Stimulated activated CD4-positive, alpha-beta T cell treated with anti-CD3 and anti-CD28 coated beads, Interleukin-1b, Interleukin-23, amount 100 ng/mL, for 48 hours (primary cell): ENCODE measurements around the gene TMEM248.
"Not testable (repeated sequence)": the region's sequence is repeated elsewhere in the genome, so short reads cannot be mapped to it uniquely, and the experiment has no call there.

Experiments used
- DNase-seq: peaks from one replicate; pipeline ENCODE4 v3.0.0-alpha.2; 2020

Gene TMEM248

DNA sequence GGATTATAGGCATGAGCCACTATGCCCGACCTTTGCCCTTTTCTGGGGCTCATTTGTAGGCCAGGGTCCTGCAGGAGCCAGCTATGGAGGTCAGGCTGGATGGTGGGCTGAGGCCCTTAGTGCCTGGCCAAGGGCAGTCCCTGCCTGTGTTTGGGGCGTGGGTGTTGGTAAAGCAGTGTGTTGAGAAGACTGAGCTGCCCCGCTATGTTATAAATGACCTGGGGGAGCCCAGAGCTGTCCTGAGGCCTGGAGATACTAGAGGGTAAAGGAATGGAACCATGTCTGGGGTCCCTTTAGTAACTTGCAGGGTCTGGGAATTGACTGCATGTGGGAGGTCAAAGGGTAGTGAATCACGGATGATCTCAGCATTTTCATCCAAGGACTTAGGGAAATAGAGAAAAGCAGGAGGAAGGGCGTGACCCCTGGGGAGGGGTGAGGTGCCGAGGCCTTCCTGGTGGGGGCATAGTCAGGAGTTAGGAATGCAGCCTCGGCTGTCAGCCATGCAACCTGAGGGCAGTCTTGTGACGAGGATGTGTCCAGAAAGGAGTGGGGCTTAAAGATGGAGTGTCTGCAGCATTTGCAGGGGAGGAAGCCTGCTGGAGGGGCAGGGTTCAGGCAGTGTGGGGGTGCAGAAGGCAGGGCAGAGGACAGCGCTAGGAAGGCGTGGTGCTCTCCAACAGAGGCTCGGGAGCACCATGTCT is 31.5 kb downstream of the TMEM248 start:
- DNase-seq, result no peak

DNA sequence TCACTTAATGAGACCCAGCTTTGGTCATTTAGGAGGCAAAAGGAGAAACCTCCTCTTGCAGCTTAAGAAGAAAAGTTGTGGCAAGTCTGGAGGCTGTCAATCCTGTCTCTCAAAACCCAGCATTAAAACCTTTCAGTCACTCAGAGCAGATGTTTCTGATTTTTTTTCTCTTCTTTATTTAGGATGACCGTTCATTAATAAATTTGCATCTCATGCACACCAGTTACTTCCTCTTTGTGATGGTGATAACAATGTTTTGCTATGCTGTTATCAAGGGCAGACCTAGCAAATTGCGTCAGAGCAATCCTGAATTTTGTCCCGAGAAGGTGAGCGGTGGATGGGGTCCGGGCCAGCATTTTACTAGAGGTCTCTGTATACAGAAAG is 32.0 kb downstream of the TMEM248 start:
- DNase-seq, result no peak

GRCh38 chr7:66957595-66958290 is 36.7 kb downstream of the TMEM248 start:
- no peak for DNase-seq

- no peak for DNase-seq
Measured at GRCh38 chr7:66958538-66959350, 37.7 kb downstream of the TMEM248 start.

DNA sequence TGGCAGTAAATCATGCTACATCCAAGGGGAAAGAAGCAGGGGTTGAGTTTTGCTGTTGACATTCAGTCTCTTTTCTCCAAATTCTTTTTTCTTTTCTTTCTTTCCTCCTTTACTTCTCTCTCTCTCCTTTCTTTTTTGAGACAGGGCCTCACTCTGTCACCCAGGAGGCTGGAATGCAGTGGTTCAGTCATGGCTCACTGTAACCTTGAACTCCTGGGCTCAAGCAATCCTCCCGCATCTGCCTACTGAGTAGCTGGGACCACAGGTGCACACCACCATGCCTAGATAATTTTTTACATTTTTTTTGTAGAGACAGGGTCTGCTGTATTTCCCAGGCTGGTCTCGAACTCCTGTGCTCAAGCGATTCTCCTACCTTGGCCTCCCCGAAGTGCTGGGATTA is 39.2 kb downstream of the TMEM248 start:
- no peak for DNase-seq

GRCh38 chr7:66961096-66961495 is 40.1 kb downstream of the TMEM248 start:
- DNase-seq, result no peak

- no peak for DNase-seq
Measured at GRCh38 chr7:66964411-66964810, 43.4 kb downstream of the TMEM248 start.

DNA sequence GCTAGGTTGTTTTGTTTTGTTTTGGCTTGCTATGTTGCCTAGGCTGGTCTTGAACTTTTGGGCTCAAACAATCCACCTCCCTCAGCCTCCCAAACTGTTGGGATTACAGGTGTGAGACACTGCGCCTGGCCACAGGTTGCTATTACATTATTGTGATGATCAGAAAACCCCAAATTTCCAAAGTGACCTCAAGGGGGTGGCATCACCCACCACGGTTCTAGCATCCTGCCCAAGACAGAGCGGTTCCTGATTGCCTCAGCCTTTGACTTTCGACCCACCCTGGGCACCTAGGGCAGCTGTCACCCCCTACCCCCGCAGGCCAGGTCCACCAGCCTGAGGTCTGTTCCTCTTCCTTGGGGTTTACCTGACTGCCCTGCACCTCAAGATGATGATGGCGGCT is 46.0 kb downstream of the TMEM248 start:
- no peak for DNase-seq

- DNase-seq, result not testable (repeated sequence)
Measured at GRCh38 chr7:66969001-66969400, 48.0 kb downstream of the TMEM248 start.

DNA sequence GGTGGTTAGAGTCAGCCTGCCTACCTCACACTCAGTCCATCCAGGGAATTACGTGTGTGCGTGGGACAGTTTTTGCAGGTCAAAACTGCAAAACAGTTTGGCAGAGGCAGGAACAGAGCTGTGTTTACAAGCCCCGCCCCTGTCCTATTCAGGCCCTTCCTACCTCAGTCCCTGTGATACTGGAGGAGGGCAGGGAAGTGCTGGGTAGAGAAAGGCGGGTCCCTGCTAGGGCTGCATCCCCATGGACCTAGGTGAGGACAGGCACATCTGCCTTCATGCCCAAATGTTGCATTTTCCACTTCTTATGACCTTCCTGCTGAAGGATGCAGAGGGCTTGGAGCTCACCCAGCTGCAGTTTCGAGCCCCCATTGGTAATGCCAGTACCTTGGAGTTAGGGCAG is 49.3 kb downstream of the TMEM248 start:
- no peak for DNase-seq

- DNase-seq, result no peak
Measured at GRCh38 chr7:66974986-66975590, 54.1 kb downstream of the TMEM248 start.

- not testable (repeated sequence) for DNase-seq
Measured at GRCh38 chr7:66978312-66978711, 57.3 kb downstream of the TMEM248 start.

DNA sequence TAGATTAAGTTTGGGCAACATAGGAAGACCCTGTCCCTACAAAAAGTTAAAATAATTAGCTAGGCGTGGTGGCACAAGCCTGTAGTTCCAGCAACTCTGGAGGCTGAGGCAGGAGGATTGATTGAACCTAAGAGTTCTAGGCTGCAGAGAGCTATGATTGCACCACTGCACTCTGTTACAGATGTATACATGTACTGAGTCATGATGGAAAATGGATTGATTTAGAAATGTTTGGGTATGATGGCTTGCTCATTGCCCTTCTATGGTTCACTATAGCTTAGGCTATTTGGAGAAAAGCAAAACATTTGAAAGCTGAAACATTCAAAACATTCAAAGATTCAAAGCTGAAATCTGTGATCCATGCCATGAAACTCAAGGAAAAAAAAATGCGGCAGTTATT is 58.0 kb downstream of the TMEM248 start:
- not testable (repeated sequence) for DNase-seq

DNA sequence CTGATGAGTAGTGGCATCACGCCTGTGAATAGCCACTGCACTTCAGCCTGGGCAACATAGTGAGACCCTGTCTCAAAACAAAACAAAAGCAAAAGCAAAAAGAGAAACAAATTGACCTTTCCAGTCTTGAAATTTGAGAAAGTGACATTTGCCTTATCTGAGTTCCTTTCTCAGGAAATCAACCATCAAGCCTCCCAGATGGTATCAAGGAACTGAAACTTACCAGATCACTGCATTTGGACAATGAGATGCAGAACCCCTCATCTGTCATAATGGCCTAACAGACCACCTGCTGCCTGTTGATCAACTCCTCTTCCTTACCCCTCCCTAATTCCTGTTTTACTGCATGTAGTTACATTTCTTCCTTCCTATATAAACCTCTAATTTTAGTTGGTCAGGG is 59.3 kb downstream of the TMEM248 start:
- not testable (repeated sequence) for DNase-seq

DNA sequence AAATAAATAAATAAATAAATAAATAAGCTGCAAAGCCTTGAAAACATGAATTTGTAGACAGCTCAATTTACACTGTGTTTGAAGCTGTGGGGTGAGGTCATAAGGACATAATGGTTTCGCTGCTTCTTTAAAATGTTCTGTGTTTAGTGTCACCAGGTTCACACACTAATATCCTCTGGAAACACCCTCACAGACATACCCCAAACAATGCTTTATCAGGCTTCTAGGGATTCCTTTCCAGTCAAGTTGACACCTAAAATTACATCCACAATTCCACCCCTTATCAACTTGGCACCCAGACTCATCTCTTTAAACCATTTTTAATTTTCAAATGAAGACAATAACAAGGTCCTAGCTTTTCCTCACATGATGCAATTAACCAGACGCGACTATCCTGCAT is 68.5 kb downstream of the TMEM248 start:
- not testable (repeated sequence) for DNase-seq

GRCh38 chr7:66994051-66994450 is 73.0 kb downstream of the TMEM248 start:
- not testable (repeated sequence) for DNase-seq

DNA sequence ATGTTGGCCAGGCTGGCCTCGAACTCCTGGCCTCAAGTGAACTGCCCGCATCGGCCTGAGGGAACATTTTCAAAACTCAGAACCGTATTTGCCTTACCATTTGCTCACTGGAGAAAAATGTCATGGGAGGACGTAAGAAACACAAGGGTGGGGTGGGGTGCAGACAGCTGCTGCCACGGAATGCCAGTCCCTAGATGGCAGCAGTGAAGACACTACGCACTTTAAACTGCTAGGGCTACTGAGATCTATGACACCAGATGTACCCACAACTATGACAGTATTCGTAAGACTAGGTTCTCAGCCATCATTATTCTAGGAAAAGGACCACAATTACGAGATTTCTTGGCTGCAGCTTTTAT is 73.6 kb downstream of the TMEM248 start:
- DNase-seq, result peak; percentile 60

DNA sequence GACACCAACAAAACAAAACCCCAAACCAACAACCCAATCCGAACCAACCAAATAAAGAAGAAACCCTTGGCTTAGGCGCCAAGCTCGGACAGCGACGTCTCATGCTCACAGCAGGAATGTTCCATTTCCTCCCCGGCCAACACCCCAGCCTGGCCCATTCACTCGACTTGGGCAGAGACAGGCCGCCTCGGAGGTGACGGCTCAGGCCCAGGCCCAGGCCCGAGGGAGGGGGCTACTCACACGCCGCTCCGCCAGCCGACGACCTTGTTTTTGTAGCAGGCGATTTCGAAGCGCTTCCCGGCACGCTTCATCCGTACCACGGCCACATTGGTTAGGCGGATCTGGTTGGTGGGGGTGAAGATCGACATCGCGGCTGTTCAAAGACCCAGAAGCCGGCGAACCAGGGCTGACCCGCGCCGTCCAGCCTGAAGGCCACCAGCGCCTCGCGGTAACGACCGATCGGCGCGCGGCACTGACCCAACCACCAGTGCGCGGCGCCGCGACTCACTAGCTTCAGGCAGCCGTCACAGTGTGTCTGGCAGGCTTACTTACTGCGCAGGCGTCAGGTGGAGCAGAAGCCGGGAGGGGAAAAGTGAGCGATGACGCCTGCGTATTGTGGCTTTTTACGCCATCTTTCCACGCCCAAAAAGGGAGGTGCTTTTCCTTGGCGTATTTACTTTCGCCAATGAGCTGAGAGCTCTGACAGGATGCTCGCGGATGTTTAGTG is 74.2 kb downstream of the TMEM248 start, which contains the start of gene SBDS:
TSS of gene SBDS (minus strand) at position 537 of the 727 bp plus-strand sequence. CDS start at position 368, 169 bp downstream.
- DNase-seq, result peak; percentile 95

- peak; percentile 99 for DNase-seq
Measured at GRCh38 chr7:66996444-66997191, 75.6 kb downstream of the TMEM248 start, which contains the start of gene TYW1. TSS of gene TYW1 (plus strand) at chr7:66996833. CDS start at chr7:66996979, 146 bp downstream.

- DNase-seq, result not testable (repeated sequence)
Measured at GRCh38 chr7:67000601-67001258, 79.7 kb downstream of the TMEM248 start.

DNA sequence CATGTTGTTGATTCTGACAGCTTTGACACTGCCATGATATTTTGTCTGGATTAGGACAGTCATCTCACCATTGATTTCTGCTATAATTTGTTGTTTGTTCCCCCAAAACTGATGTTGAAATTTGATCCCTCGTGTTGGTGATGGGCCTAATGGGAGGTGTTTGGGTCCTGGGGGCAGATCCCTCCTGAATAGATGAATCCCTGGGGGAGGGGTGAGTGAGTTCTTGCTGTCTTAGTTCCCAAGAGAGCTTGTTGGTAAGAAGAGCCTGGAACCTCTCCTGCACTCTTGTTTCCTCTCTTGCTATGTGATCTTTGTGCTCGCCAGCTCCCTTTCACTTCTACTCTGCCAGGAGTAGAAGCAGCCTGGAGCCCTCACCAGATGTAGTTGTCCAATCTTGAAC is 83.1 kb downstream of the TMEM248 start:
- not testable (repeated sequence) for DNase-seq
